Chondrocyte (in vitro differentiated cells): ENCODE measurements around the gene SCYGR3. TPM values are rescaled to one million over a fixed set of nuclear protein-coding genes. Genes with fewer than 3 reads are reported as not detected.

Experiments used
- DNase-seq: peaks from one replicate; pipeline ENCODE4 v3.0.0; 2021; ENCODE audit warnings: mixed read lengths, low spot score
- H3K27ac Mint-ChIP-seq: one replicate; pipeline ENCODE4 v1.8.0; 2021; ENCODE audit warnings: mild to moderate bottlenecking, moderate library complexity, mixed read lengths; ENCODE audit not compliant: unreplicated experiment
- H3K27me3 Mint-ChIP-seq: 2 replicates; pipeline ENCODE4 v1.8.0; 2021; ENCODE audit warnings: low read depth, mixed read lengths
- H3K36me3 Mint-ChIP-seq: 2 replicates; pipeline ENCODE4 v1.8.0; 2021; ENCODE audit warnings: low read depth, mixed read lengths
- H3K4me1 Mint-ChIP-seq: 2 replicates; pipeline ENCODE4 v1.8.0; 2021; ENCODE audit warnings: low read depth, mild to moderate bottlenecking, mixed read lengths
- H3K4me3 Mint-ChIP-seq: one replicate; pipeline ENCODE4 v1.8.0; 2021; ENCODE audit warnings: mild to moderate bottlenecking, moderate library complexity, mixed read lengths; ENCODE audit not compliant: unreplicated experiment
- H3K9me3 Mint-ChIP-seq: 2 replicates; pipeline ENCODE4 v1.8.0; 2021; ENCODE audit warnings: low read depth, mixed read lengths
- CTCF ChIP-seq: fragments of 200-600 bp; sonication (generic); IDR thresholded peaks from 2 replicates; pipeline ENCODE4 v1.5.0; 2021; ENCODE audit warnings: antibody characterized with exemption, mild to moderate bottlenecking, moderate library complexity
- total RNA-seq: library from RNA; stranded (reverse); gene quantifications from 3 replicates; pipeline ENCODE4 v1.2.1, GENCODE V29; 2021

Gene SCYGR3
- total RNA-seq, 1 donor from 2014 or later = not detected

GRCh38 chr2:227654426-227654825 is 39.8 kb upstream of the SCYGR3 start:
- H3K4me1 Mint-ChIP-seq = peaks cover 31% of the 10 kb centered on the region
- DNase-seq = no peak
- peak overlapping the region; percentile 5 for H3K27ac Mint-ChIP-seq
- H3K9me3 Mint-ChIP-seq = no peaks in the 10 kb centered on the region
- no peak for TF ChIP-seq CTCF
- H3K36me3 Mint-ChIP-seq = no peaks in the 10 kb centered on the region
- H3K4me3 Mint-ChIP-seq = no peak overlapping the region
- no peaks in the 10 kb centered on the region for H3K27me3 Mint-ChIP-seq

- Mint-ChIP-seq H3K27ac (no peak overlapping the region), H3K4me1 (peaks cover 31% of the 10 kb centered on the region), H3K36me3 (no peaks in the 10 kb centered on the region), H3K4me3 (no peak overlapping the region), H3K9me3 (peaks cover 2% of the 10 kb centered on the region), H3K27me3 (no peaks in the 10 kb centered on the region)
- DNase-seq = no peak
- TF ChIP-seq CTCF = no peak
These were observed 38.8 kb upstream of the SCYGR3 start for GRCh38 chr2:227653419-227653818.

GRCh38 chr2:227643990-227644551 is 29.4 kb upstream of the SCYGR3 start:
- H3K36me3 Mint-ChIP-seq = no peaks in the 10 kb centered on the region
- no peak overlapping the region for H3K27ac Mint-ChIP-seq
- peaks cover 5% of the 10 kb centered on the region for H3K27me3 Mint-ChIP-seq
- TF ChIP-seq CTCF = no peak
- no peak overlapping the region for H3K4me3 Mint-ChIP-seq
- DNase-seq = no peak
- no peaks in the 10 kb centered on the region for H3K4me1 Mint-ChIP-seq
- peaks cover under 1% of the 10 kb centered on the region for H3K9me3 Mint-ChIP-seq

- TF ChIP-seq CTCF = no peak
- H3K27me3 Mint-ChIP-seq = peaks cover 6% of the 10 kb centered on the region
- DNase-seq = no peak
- no peak overlapping the region for H3K4me3 Mint-ChIP-seq
- H3K4me1 Mint-ChIP-seq = no peaks in the 10 kb centered on the region
- no peak overlapping the region for H3K27ac Mint-ChIP-seq
- H3K9me3 Mint-ChIP-seq = no peaks in the 10 kb centered on the region
- H3K36me3 Mint-ChIP-seq = peaks cover 1% of the 10 kb centered on the region
These were observed 28.0 kb upstream of the SCYGR3 start for GRCh38 chr2:227642656-227643055.

- H3K27me3 Mint-ChIP-seq = peaks cover 4% of the 10 kb centered on the region
- H3K4me1 Mint-ChIP-seq = no peaks in the 10 kb centered on the region
- H3K36me3 Mint-ChIP-seq = peaks cover 1% of the 10 kb centered on the region
- no peak overlapping the region for H3K27ac Mint-ChIP-seq
- no peak overlapping the region for H3K4me3 Mint-ChIP-seq
- no peak for DNase-seq
- no peaks in the 10 kb centered on the region for H3K9me3 Mint-ChIP-seq
- TF ChIP-seq CTCF = no peak
These were observed 19.6 kb upstream of the SCYGR3 start for GRCh38 chr2:227634201-227634600.
